HepG2 (cell line): ENCODE results near the gene ARHGAP26. TPM values are rescaled to one million over a fixed set of nuclear protein-coding genes. Genes with fewer than 3 reads are reported as not detected.

Experiments
- ARNT ChIP-seq: fragments of 450-650 bp; IDR thresholded peaks from 2 replicates; pipeline ENCODE4 v1.6.1; 2017
- CENPBD1 ChIP-seq: sonication (generic); formaldehyde crosslinking; IDR thresholded peaks from 2 replicates; pipeline ENCODE4 v1.8.0; 2022; ENCODE audit warnings: missing genetic modification reagents, low read depth, mild to moderate bottlenecking, borderline replicate concordance
- DDIT3 ChIP-seq: sonication (generic); formaldehyde crosslinking; IDR thresholded peaks from 2 replicates; pipeline ENCODE4 v1.4.0; 2020; ENCODE audit warnings: mild to moderate bottlenecking, missing genetic modification reagents
- DNMT1 ChIP-seq: sonication (generic); formaldehyde crosslinking; IDR thresholded peaks from 2 replicates; pipeline ENCODE4 v1.5.1; 2020; ENCODE audit warnings: mild to moderate bottlenecking, missing genetic modification reagents
- DNMT3B ChIP-seq: conservative IDR thresholded peaks from 2 replicates; pipeline ENCODE4 v1.6.1; 2016; ENCODE audit warnings: missing biosample characterization, control low read depth
- E2F1 ChIP-seq: sonication (generic); formaldehyde crosslinking; IDR thresholded peaks from 2 replicates; pipeline ENCODE4 v1.5.0; 2020; ENCODE audit warnings: missing genetic modification reagents
- EHMT2 ChIP-seq: fragments of 200-600 bp; sonication (generic); IDR thresholded peaks from 2 replicates; pipeline ENCODE4 v1.7.0; 2017; ENCODE audit warnings: antibody characterized with exemption, low read depth, low read length, borderline replicate concordance
- EZH2 ChIP-seq: conservative IDR thresholded peaks from 2 replicates; pipeline ENCODE4 v1.6.1; 2012; ENCODE audit warnings: mild to moderate bottlenecking, low read depth, low read length, moderate library complexity
- GZF1 ChIP-seq: sonication (generic); formaldehyde crosslinking; IDR thresholded peaks from 2 replicates; pipeline ENCODE4 v1.5.1; 2020; ENCODE audit warnings: mild to moderate bottlenecking, missing genetic modification reagents
- HNRNPK ChIP-seq: fragments of 200-400 bp; formaldehyde crosslinking; IDR thresholded peaks from 2 replicates; pipeline ENCODE4 v1.6.1; 2018; ENCODE audit warnings: low read length, low read depth, moderate library complexity, mild to moderate bottlenecking; ENCODE audit not compliant: poor library complexity, severe bottlenecking
- JUND ChIP-seq: sonication (generic); formaldehyde crosslinking; IDR thresholded peaks from 2 replicates; pipeline ENCODE4 v1.8.0; 2022; ENCODE audit warnings: mild to moderate bottlenecking, missing genetic modification reagents
- LBX2 ChIP-seq: sonication (generic); formaldehyde crosslinking; IDR thresholded peaks from 2 replicates; pipeline ENCODE4 v1.5.0; 2020; ENCODE audit warnings: missing genetic modification reagents, mild to moderate bottlenecking, borderline replicate concordance
- MYC ChIP-seq: sonication (generic); formaldehyde crosslinking; IDR thresholded peaks from 2 replicates; pipeline ENCODE4 v1.9.0; 2021; ENCODE audit warnings: missing genetic modification reagents, borderline replicate concordance
- NCOA2 ChIP-seq: sonication (generic); formaldehyde crosslinking; IDR thresholded peaks from 2 replicates; pipeline ENCODE4 v1.8.0; 2022; ENCODE audit warnings: inconsistent platforms
- RCOR2 ChIP-seq: IDR thresholded peaks from 2 replicates; pipeline ENCODE4 v1.6.1; 2016; ENCODE audit warnings: missing biosample characterization, missing genetic modification reagents
- RORA ChIP-seq: sonication (generic); formaldehyde crosslinking; IDR thresholded peaks from 2 replicates; pipeline ENCODE4 v1.5.0; 2020; ENCODE audit warnings: mild to moderate bottlenecking, missing genetic modification reagents, moderate library complexity
- SMARCE1 ChIP-seq: fragments of 450-650 bp; IDR thresholded peaks from 2 replicates; pipeline ENCODE4 v1.6.1; 2017; ENCODE audit warnings: borderline replicate concordance
- ZBTB20 ChIP-seq: sonication (generic); formaldehyde crosslinking; IDR thresholded peaks from 2 replicates; pipeline ENCODE4 v1.8.1; 2023; ENCODE audit warnings: missing genetic modification reagents, low read depth, mild to moderate bottlenecking, borderline replicate concordance
- ZNF136 ChIP-seq: sonication (generic); formaldehyde crosslinking; IDR thresholded peaks from 2 replicates; pipeline ENCODE4 v1.8.1; 2022; ENCODE audit warnings: low read depth, mild to moderate bottlenecking, moderate library complexity, missing genetic modification reagents
- ZNF333 ChIP-seq: sonication (generic); formaldehyde crosslinking; IDR thresholded peaks from 2 replicates; pipeline ENCODE4 v1.4.0; 2020; ENCODE audit warnings: mild to moderate bottlenecking, missing genetic modification reagents, borderline replicate concordance
- ZNF34 ChIP-seq: sonication (generic); formaldehyde crosslinking; IDR thresholded peaks from 2 replicates; pipeline ENCODE4 v1.4.0; 2020; ENCODE audit warnings: mild to moderate bottlenecking, missing genetic modification reagents, borderline replicate concordance
- ZNF564 ChIP-seq: sonication (generic); formaldehyde crosslinking; IDR thresholded peaks from 2 replicates; pipeline ENCODE4 v1.8.1; 2023; ENCODE audit warnings: mild to moderate bottlenecking, missing genetic modification reagents
- ZNF580 ChIP-seq: IDR thresholded peaks from 2 replicates; pipeline ENCODE4 v1.6.1; 2016; ENCODE audit warnings: low read depth, borderline replicate concordance
- ZNF597 ChIP-seq: sonication (generic); formaldehyde crosslinking; IDR thresholded peaks from 2 replicates; pipeline ENCODE4 v1.5.0; 2020; ENCODE audit warnings: missing genetic modification reagents
- ZNF766 ChIP-seq: sonication (generic); formaldehyde crosslinking; IDR thresholded peaks from 2 replicates; pipeline ENCODE4 v1.5.0; 2020; ENCODE audit warnings: missing genetic modification reagents, borderline replicate concordance
- polyA plus RNA-seq, 8 experiments: library from polyadenylated mRNA; depleted of rRNA in 3 of 8; stranded (reverse) in 7 of 8; unstranded in 1 of 8; fragments of >200 nt; fragmentation: Illumina TruSeq in 4 of 8; extraction: Trizol in 4 of 8; gene quantifications; 2 replicates each; pipeline versions ENCODE4 v1.2.1 to v1.2.3, GENCODE V29; 2011 to 2016; ENCODE audit warnings: low read depth in 4 of 8, missing spikeins in 1 of 8, mixed read lengths in 1 of 8; ENCODE audit not compliant: insufficient read depth in 1 of 8
- total RNA-seq, 5 experiments: library from RNA; depleted of rRNA; stranded (reverse); fragments of >200 nt; fragmentation: Illumina TruSeq; extraction: Trizol; gene quantifications; 2 replicates each; pipeline ENCODE4 v1.2.3, GENCODE V29; 2016; ENCODE audit warnings: low read depth in 1 of 5

Gene ARHGAP26
- total and polyA plus RNA-seq, 2 of the 13 experiments (the other 11 are each of a cell fraction or from before 2014, with no cell fraction given) = 9.6 to 18.2 TPM

- TF ChIP-seq ZBTB20 (CRISPR knock-in tag) (peak; percentile 99), NCOA2 (CRISPR knock-in tag) (peak; percentile 89), DDIT3 (CRISPR knock-in tag) (no peak), EHMT2 (no peak), DNMT3B (CRISPR knock-in tag) (no peak), ZNF564 (no peak), DNMT1 (CRISPR knock-in tag) (no peak), RCOR2 (peak; percentile 66; the same call in 1 of the 2 replicates), SMARCE1 (no peak), ZNF597 (CRISPR knock-in tag) (no peak), JUND (CRISPR knock-in tag) (no peak), ZNF766 (CRISPR knock-in tag) (no peak), LBX2 (no peak), E2F1 (no peak), HNRNPK (no peak), ZNF34 (CRISPR knock-in tag) (no peak), EZH2 (no peak), ZNF136 (CRISPR knock-in tag) (no peak), GZF1 (no peak), CENPBD1 (CRISPR knock-in tag) (no peak), MYC (CRISPR knock-in tag) (no peak; the same call in 1 of the 2 replicates), ARNT (no peak), ZNF580 (CRISPR knock-in tag) (peak; percentile 45; the same call in 1 of the 2 replicates), ZNF333 (CRISPR knock-in tag) (no peak), RORA (CRISPR knock-in tag) (no peak)
Measured at GRCh38 chr5:142833517-142834449, 63.6 kb downstream of the ARHGAP26 start (continued).
